Stomach (tissue), 9 donors: ENCODE measurements around the gene DMKN. TPM values are rescaled to one million over a fixed set of nuclear protein-coding genes. Genes with fewer than 3 reads are reported as not detected.

Experiments used
- DNase-seq, 2 donors: peaks; one replicate each; pipeline versions ENCODE4 v3.0.0 to v3.0.0-alpha.2; 2013 to 2019
- H3K27ac ChIP-seq, 5 donors: fragments of 200-600 bp in 4 of 5; sonication (generic) in 4 of 5; one replicate each; pipeline ENCODE4 v1.5.1; 2013 to 2019; ENCODE audit warnings: mild to moderate bottlenecking in 1 of 5, moderate library complexity in 1 of 5
- H3K27me3 ChIP-seq, 3 donors: fragments of 200-600 bp; sonication (generic); one replicate each; pipeline ENCODE4 v1.5.1; 2017 to 2019; ENCODE audit warnings: mixed run types in 1 of 3
- H3K36me3 ChIP-seq, 4 donors: fragments of 200-600 bp; sonication (generic); 1 replicate in 3 of 4; 2 replicates in 1 of 4; pipeline ENCODE4 v1.5.1; 2016 to 2019
- H3K4me1 ChIP-seq, 4 donors: fragments of 200-600 bp; sonication (generic); one replicate each; pipeline ENCODE4 v1.5.1; 2016 to 2019
- H3K4me3 ChIP-seq, 4 donors: fragments of 200-600 bp; sonication (generic) in 3 of 4; one replicate each; pipeline ENCODE4 v1.5.1; 2016 to 2019; ENCODE audit warnings: mild to moderate bottlenecking in 1 of 4
- H3K9me3 ChIP-seq, 4 donors: fragments of 200-600 bp; sonication (generic); one replicate each; pipeline ENCODE4 v1.5.1; 2016 to 2019
- CTCF ChIP-seq, 7 experiments: fragments of 450-650 bp in 4 of 7; fragments of 200-600 bp in 3 of 7; sonication (generic) in 3 of 7; IDR thresholded peaks; one replicate each; pipeline ENCODE4 v1.5.1; 2016 to 2019; ENCODE audit warnings: antibody characterized with exemption in 7 of 7, control low read depth in 2 of 7, mild to moderate bottlenecking in 1 of 7
- EP300 ChIP-seq: sonication (generic); formaldehyde crosslinking; IDR thresholded peaks from one replicate; pipeline ENCODE4 v1.6.1; 2017; ENCODE audit warnings: antibody characterized with exemption
- POLR2A ChIP-seq, 4 donors: fragments of 450-650 bp; IDR thresholded peaks; one replicate each; pipeline ENCODE4 v1.6.1; 2016; ENCODE audit warnings: antibody characterized with exemption in 4 of 4, control low read depth in 2 of 4, mild to moderate bottlenecking in 1 of 4, moderate library complexity in 1 of 4
- POLR2AphosphoS5 ChIP-seq, 3 donors: sonication (generic); formaldehyde crosslinking; IDR thresholded peaks; one replicate each; pipeline ENCODE4 v1.6.1; 2016; ENCODE audit warnings: antibody characterized with exemption in 3 of 3
- WGBS, 5 donors: extraction: QIAGEN DNeasy Blood & Tissue Kit in 3 of 5; methylation state at CpG; one replicate each; pipeline versions ENCODE4 v1.1.5 to v1.1.7; 2013 to 2018; 5-methylcytosine and 5-hydroxymethylcytosine counted together
- intact Hi-C: fragments of 100-400 bp; cut with DNase I; formaldehyde crosslinking; loops from one replicate; pipeline ENCODE4 v1.15.1; 2023; ENCODE audit warnings: low total_unique reads
- polyA plus RNA-seq, 3 donors: library from polyadenylated mRNA; stranded (reverse); fragments of 200-250 nt; gene quantifications; one replicate each; pipeline ENCODE4 v1.2.3, GENCODE V29; 2013
- total RNA-seq, 5 donors: library from RNA; depleted of rRNA; stranded (reverse); fragments of >200 nt; gene quantifications; one replicate each; pipeline versions ENCODE4 v1.1.0 to v1.2.3, GENCODE V29; 2014 to 2016
- donor health status: healthy with polysubstance abuse.
- donor health status: Bipolar disorder and iron deficiency.
- donor health status: healthy.

The DMKN gene
- total and polyA plus RNA-seq, 8 donors, result 4.9 to 139 (median 36.9) TPM; not detected in 1

- WGBS, 5 donors, result 83 to 94% (median 92%) methylated on average over 5 of the region's 5 CpGs
- Histone ChIP-seq H3K27ac (peak overlapping the region in 1 of 5 donors; percentile 76), H3K27me3 (no peaks in the 10 kb centered on the region), H3K4me3 (no peak overlapping the region), H3K9me3 (no peaks in the 10 kb centered on the region), H3K36me3 (no peaks in the 10 kb centered on the region), H3K4me1 (peaks cover 17 to 49% (median 30%) of the 10 kb centered on the region in 4 donors)
- no peak for TF ChIP-seq POLR2AphosphoS5 (IDR thresholded peaks at IDR 0.05)
- TF ChIP-seq CTCF (IDR thresholded peaks at IDR 0.05), result no peak
- no peak for TF ChIP-seq POLR2A (IDR thresholded peaks at IDR 0.05)
- TF ChIP-seq EP300, result no peak
- intact Hi-C loops, result no loop called here
- DNase-seq, result no peak
Observed at GRCh38 chr19:35457173-35457572, 56.3 kb downstream of the DMKN start.

GRCh38 chr19:35455616-35456201, 57.7 kb downstream of the DMKN start:
- no peak for DNase-seq
- intact Hi-C loops, result no loop called here
- no peaks in the 10 kb centered on the region for H3K27me3 ChIP-seq
- peaks cover 17 to 35% (median 25%) of the 10 kb centered on the region in 4 donors for H3K4me1 ChIP-seq
- no peak overlapping the region for H3K27ac ChIP-seq
- no peaks in the 10 kb centered on the region for H3K36me3 ChIP-seq
- WGBS, 5 donors, result 65 to 77% (median 75%) methylated on average over 3 of the region's 3 CpGs
- TF ChIP-seq CTCF (IDR thresholded peaks at IDR 0.05) (no peak), EP300 (no peak), POLR2AphosphoS5 (IDR thresholded peaks at IDR 0.05) (no peak), POLR2A (IDR thresholded peaks at IDR 0.05) (no peak)
- no peak overlapping the region for H3K4me3 ChIP-seq
- no peaks in the 10 kb centered on the region for H3K9me3 ChIP-seq

GRCh38 chr19:35454663-35455062, 58.8 kb downstream of the DMKN start:
- intact Hi-C loops, result no loop called here
- no peaks in the 10 kb centered on the region for H3K36me3 ChIP-seq
- no peaks in the 10 kb centered on the region for H3K9me3 ChIP-seq
- peaks cover 0 to 10% (median 1%) of the 10 kb centered on the region in 3 donors for H3K27me3 ChIP-seq
- no peak for DNase-seq
- no peak overlapping the region for H3K27ac ChIP-seq
- peaks cover 12 to 35% (median 24%) of the 10 kb centered on the region in 4 donors for H3K4me1 ChIP-seq
- no peak overlapping the region for H3K4me3 ChIP-seq
- TF ChIP-seq EP300 (no peak), POLR2AphosphoS5 (IDR thresholded peaks at IDR 0.05) (no peak), CTCF (IDR thresholded peaks at IDR 0.05) (no peak), POLR2A (IDR thresholded peaks at IDR 0.05) (no peak)
- WGBS, 5 donors, result 57 to 75% (median 63%) methylated on average over 2 of the region's 2 CpGs

GRCh38 chr19:35451338-35452096, 61.9 kb downstream of the DMKN start:
- DNase-seq, result no peak
- Histone ChIP-seq H3K36me3 (no peaks in the 10 kb centered on the region), H3K27ac (no peak overlapping the region), H3K9me3 (no peaks in the 10 kb centered on the region), H3K27me3 (peaks cover 0 to 11% (median 3%) of the 10 kb centered on the region in 3 donors), H3K4me3 (peak overlapping the region in 1 of 4 donors; percentile 1), H3K4me1 (peaks cover 0 to 43% (median 16%) of the 10 kb centered on the region in 4 donors)
- intact Hi-C loops, result no loop called here
- no peak for TF ChIP-seq EP300
- TF ChIP-seq POLR2AphosphoS5 (IDR thresholded peaks at IDR 0.05), result no peak
- TF ChIP-seq POLR2A (IDR thresholded peaks at IDR 0.05), result no peak
- TF ChIP-seq CTCF (IDR thresholded peaks at IDR 0.05), result no peak
- 76 to 87% (median 84%) methylated on average over 7 of the region's 7 CpGs for WGBS, 5 donors
